GM18870 (cell line): Measurements from ENCODE around the gene ANGPTL2.

Source experiments
- ATAC-seq: cut with Tn5 transposase; IDR thresholded peaks from one replicate; pipeline ENCODE4 v1.9.1; 2021; ENCODE audit warnings: moderate library complexity; ENCODE audit not compliant: unreplicated experiment

The ANGPTL2 gene

DNA sequence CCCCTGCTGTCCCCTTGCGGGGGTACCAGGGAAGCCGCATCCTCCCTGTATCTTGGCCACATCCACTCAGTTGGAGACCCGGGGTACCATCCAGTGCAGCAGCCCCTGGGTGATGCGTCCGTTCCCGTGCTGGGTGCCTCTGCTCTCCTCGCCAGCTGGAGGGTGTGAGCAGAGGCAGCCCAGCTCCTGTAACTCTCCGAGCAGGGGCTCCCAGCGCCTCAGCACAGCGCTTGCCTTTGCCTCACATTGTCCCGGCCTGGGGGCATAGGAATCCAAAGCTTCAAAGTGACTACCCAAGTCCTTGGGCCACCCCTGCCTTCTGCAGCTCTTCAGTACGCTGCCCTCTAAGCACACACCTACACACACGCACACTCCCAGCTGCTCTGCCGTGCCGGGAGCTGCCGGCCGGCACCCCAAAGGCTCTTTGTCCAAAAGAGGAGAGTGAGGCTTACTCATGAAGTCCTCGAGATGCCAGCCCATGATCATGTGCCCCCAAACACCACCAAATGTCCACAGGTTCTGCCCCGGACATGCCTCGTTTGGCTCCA, 733 bp downstream of the ANGPTL2 start:
- ATAC-seq, result no peak

GRCh38 chr9:127119320-127119709, 3.1 kb downstream of the ANGPTL2 start:
- ATAC-seq, result no peak

GRCh38 chr9:127118597-127119319, 3.7 kb downstream of the ANGPTL2 start:
- no peak for ATAC-seq

DNA sequence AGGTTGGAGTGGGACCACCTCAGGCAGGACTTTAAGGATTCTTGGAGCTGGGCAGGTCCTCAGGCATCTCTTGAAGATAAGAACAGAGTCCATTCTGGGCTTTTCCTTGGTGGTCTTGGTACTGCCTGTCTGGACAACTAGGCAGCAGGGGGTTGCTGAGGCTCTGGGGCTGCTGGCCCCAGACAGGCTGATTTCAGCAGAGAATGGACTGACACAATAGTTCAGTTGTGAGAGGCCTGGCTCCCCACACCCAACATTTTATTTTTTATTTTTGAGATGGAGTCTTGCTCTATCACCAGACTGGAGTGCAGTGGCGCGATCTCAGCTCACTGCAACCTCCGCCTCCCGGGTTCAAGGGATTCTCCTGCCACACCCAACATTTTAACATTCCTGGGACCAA, 4.6 kb downstream of the ANGPTL2 start:
- no peak for ATAC-seq

GRCh38 chr9:127116957-127117356, 5.5 kb downstream of the ANGPTL2 start:
- peak; percentile 37 for ATAC-seq

GRCh38 chr9:127116088-127116726, 6.2 kb downstream of the ANGPTL2 start:
- no peak for ATAC-seq

DNA sequence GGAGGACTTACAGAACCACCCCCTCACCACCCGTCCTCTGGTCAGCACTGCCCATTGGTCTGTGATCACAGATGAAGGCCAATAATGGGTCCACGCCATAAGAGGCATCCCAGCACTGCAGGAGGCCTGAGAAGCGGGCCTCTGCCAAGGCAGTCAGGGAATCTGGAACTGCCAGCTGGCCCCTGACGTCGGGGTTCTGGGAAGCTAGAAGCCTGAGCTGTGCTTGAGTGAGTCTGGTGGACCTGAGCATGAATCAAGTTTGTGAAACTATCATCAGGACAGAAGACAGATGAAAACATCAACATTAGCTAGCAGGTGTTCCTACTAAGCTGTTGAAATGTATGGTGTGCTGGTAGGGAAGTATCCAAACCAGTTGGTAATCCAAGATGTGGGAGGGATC, 7.8 kb downstream of the ANGPTL2 start:
- no peak for ATAC-seq

GRCh38 chr9:127113191-127113972, 9.1 kb downstream of the ANGPTL2 start:
- no peak for ATAC-seq

DNA sequence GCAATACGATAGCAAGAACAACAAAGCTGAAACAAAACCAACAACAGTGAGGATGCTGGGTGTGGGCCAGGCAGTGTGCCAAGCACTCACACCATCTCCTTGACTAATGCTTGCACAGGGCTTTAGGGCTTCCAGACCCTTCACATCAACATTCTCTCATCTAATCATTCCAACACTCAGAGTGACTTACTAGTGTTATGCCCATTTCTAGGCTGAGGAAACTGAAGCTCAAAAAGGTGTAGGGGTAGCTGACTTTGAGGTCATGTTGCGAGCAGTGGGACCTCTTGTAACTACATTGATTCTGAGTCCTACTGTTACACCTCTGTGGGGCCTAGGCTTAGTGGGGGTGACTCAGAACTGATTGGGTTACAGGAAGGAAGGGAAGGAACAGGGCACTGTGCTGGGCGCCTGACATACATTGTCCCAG, 9.7 kb downstream of the ANGPTL2 start:
- no peak for ATAC-seq

DNA sequence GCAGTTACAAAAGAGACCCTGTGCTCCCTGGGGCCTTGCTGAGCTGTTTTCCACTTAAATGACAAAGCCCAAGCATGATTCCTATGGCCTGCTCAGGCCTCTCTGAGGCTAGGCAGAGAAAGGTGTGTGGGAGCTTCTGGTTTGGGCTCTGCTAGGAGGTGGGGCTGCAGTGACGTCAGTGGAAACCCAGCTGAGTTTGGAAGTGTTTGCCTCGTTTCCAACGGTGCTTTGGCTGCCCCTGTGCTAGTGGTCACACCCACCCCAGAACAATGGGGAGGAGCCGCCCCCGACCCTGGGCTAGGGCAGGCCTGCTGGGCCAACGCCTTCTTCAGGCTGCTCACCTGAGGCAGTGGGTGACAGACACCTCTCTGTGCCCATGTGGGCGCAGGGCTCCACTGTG, 10.4 kb downstream of the ANGPTL2 start:
- no peak for ATAC-seq

GRCh38 chr9:127109212-127109711, 13.2 kb downstream of the ANGPTL2 start:
- no peak for ATAC-seq

DNA sequence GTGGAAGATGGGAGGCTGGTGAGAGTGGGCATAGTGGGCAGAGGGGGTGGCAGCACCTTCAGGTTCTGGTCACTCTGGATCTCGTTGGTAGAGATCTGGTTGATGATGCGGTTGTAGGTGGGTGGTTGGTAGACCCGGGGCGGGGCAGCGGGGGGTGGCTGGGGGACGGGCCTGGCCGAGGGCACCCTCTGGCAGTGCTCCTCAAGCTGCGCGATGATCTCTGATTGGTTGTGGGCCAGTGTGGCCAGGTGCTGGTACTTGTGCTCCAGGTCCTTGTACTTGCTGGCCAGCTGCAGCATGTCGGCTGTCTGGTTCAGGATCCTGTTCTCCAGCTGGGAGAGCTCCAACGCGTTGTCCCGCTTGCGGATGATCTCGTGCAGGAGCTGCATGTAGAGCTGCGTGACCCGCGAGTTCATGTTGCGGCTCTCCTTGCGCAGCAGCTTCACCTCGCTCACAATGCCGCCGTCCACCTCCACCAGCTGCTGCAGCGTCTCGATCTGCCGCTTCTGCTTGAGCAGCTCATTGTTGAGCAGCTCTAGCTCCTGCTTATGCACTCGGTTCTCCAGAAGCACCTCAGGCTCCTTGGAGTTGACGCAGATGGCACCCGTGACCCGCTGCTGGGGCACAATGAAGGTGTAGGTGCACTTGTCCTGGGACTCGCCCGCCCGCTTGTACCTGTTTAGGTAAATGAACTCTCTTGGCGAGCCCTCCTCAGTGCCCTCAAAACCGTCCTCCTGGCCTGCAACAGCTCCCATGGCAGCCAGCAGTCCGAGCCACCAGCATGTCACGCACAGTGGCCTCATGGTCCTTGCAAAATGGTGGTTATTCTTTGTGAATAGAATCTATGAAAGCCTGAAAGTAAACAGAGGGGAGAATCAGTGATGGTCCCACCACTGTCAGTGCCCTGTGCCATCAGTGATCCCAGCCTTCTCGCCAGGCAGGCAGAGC, 14.2 kb downstream of the ANGPTL2 start:
- no peak for ATAC-seq

- no peak for ATAC-seq
Measured at GRCh38 chr9:127107171-127107928, 15.1 kb downstream of the ANGPTL2 start.

- no peak for ATAC-seq
Measured at GRCh38 chr9:127106466-127106855, 16.0 kb downstream of the ANGPTL2 start.

DNA sequence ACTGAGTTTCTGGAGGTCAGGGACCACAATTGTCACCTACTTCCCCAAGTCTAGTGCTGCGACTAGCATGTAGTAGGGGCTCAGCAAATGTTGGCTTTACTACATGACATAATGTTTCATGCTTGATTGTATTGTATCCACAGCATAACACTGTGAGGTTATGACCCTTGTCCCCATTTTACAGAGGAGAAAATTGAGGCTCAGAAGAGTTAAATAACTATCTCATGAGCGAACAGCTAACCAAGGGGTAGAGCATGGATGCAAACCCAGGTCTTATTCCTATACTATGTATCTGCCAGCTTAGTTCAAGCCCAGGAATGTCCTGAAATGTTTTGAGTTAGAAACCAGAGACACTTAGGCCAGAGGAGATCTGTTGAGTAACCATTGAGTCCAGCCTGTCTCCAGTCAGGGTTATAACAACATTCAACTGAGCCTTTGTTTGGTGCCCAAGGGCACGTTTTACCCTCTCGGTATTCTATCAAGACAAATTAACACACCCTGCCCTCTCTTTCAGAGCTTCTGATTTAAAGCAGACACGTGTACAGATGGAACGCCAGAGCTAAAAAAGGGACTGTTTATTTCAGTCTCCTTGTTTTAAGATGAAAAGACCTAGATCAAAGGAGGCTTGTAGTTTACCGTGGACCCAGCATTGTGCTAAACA, 16.5 kb downstream of the ANGPTL2 start:
- ATAC-seq, result no peak

DNA sequence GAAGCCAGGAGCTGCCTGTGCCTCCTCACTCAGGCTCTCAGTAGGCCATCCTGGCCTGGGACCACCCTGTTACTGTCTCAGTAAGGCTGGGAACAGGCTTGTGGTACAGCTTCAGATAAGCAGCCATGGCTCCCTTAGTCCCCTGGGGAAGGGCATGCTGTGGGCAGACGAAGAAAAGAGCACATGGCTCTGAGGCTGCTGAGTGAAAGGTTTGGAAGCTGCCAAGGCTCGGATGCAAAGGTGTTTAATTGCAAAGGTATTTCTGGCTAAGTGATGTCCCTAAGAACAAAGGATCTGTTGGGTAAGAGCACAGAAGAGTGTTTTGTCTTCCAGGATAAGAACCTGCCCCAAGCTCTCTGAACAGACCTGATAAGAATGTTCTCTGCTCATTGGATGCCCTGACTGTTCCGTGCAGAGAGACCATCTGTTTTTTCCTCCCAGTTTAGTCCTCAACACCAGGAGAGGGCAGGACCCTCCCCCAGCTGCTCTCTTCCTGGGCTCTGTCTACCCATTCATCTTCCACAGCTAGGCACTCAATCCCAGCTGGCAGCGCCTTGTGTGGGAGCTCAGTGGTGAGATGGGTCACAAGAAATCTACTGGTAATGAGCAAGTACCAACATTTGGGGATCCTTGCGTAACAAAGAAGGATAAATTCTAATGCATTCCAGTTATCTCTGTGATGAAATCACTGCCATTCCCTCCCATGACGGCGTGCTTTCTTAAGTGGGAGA, 17.7 kb downstream of the ANGPTL2 start:
- ATAC-seq, result no peak

GRCh38 chr9:127102788-127103187, 19.6 kb downstream of the ANGPTL2 start:
- no peak for ATAC-seq

- ATAC-seq, result no peak
Measured at GRCh38 chr9:127102176-127102575, 20.3 kb downstream of the ANGPTL2 start.
